GM18907 (cell line): Measurements from ENCODE around the gene ELK1.
"Not testable (repeated sequence)": the region's sequence is repeated elsewhere in the genome, so short reads cannot be mapped to it uniquely, and the experiment has no call there.

Experiments
- ATAC-seq: cut with Tn5 transposase; IDR thresholded peaks from one replicate; pipeline ENCODE4 v1.9.1; 2021; ENCODE audit warnings: mild to moderate bottlenecking, moderate library complexity; ENCODE audit not compliant: unreplicated experiment

Gene ELK1

DNA sequence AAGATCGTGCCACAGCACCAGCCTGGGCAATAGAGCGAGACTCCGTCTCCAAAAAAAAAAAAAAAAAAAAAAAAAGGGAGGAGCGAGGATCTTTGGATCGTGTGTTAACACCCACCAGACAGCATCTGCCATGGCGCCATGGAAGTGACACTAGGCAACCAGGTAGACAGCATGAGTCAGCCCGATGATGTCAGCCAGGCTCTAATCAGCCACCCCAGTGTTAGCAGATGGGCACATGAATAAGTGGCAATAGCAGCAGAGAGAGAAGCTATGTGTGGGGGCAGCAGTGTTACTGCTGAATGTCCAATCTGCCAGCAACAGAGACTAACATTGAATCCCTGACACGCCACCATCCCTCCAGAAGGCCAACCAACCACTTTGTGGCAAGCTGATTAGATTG, 37.3 kb downstream of the ELK1 start:
- no peak for ATAC-seq

DNA sequence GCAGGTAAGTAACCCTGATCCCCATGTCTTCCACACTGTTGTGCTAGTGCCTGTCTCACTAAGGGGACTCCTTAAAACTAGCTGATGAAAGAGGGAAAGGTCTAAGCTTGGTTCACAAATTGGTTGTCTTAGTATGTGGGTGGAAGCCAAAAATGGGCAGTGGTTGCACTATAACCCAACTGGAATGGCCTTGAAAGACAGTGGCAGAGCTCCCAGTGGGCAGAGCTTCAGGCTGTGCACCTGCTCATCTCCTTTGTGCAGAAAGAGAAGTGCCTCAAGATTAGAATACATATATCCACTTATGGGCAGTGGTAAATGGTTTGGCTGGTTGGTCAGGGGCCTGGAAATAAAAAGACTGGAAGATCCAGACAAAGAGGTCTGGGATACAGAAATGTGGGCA, 37.9 kb downstream of the ELK1 start:
- ATAC-seq = no peak

DNA sequence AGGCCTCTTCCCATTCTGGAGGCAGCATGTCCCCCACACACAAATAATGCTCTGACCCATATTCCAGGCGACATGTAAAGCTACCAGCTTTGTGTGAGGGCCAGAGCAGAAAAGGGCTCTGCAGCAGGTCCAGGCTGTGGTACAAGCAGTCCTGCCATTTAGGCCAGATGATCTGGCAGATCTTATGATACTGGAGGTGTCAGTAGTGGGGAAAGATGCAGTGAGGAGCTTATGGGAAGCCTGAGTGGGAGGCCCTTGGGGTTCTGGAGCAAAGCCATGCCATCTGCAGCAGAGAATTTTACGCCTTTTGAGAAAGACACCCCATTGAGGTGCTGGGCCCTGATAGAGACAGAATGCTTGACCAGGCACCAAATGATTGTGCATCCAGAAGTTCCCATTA, 38.4 kb downstream of the ELK1 start:
- ATAC-seq = no peak

DNA sequence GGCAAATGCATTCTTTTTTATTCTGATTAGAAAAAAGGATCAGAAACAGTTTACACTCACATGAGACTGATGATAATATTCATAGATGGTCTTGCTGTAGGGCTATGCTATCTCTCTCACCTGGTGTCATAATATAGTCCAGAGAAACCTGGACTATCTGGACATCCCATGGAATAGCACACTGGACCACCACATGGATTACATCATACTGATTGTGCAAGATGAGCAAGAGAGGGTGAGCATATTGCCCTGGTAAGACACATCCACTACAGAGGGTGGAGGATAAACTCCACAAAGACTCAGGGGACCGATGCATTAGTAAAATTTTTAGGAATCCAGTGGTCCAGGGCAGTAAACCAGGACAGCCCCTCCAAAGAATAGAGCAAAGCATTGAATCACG, 38.9 kb downstream of the ELK1 start:
- ATAC-seq = no peak

DNA sequence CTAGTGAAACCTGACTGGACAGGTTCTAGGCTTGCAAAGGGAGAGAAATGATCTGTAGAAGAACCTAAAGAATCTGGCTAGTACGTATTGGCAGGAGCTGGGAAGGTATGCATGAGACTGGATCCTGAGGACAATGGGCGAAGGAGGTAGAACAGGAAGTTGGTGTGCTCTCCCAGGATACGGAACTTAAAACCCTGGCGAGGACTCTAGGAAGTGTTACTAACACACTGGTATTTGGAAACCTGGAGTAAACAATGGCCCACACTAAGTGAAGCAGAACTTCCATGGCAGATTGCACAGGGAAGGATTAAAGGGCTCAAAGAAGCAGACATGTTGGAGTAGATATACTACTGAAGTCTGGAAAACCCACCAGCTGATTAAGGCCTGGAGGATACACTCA, 39.9 kb downstream of the ELK1 start:
- no peak for ATAC-seq

DNA sequence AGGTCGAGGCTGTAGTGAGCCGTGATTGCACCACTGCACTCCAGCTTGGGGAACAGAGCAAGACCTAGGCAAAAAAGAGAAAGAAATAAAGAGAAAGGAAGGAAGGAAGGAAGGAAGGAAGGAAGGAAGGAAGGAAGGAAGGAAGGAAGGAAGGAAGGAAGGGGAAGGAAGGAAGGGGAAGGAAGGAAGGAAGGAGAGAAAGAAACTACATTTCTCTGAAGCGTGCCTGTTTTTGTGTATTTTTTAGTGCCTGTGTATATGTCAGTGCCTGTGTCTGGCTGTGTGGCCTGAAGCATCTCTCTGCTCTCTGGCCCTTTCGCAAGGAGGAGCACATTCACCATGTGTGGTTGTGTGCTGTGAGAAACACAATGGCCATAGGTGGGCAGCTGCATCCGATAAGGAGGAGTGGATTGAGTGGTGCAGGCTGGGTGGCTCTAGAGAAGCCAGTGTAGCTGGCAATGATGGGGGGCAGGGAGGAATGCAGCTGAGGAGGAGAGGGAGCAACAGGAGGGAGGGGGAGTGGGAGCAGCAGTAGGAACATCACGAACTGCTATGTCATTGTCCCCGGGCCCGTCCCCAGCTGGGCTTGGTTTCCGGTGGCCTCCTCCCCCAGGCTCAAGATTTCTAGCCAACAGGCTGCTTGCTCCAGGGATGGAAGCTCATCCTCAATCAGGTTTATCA, 42.1 kb downstream of the ELK1 start:
- no peak for ATAC-seq

DNA sequence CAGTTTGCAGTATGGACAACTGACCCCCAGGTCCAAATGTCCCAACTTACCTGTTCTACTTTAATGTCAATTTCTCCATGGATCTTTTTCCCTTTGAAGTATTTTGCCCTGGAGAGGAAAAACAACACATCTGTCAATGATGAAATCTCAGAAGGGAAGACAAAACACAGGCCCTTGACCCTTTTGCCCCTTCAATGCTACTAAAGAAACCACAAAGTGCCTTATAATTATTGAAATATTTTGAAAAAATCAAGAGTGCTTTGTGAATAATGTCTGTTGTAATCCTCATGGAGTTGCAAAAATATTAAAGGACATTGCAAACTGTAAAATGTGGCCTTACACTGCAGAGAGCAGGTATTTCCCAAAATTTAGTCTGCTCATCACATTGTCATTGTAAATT, 43.3 kb downstream of the ELK1 start:
- no peak for ATAC-seq

DNA sequence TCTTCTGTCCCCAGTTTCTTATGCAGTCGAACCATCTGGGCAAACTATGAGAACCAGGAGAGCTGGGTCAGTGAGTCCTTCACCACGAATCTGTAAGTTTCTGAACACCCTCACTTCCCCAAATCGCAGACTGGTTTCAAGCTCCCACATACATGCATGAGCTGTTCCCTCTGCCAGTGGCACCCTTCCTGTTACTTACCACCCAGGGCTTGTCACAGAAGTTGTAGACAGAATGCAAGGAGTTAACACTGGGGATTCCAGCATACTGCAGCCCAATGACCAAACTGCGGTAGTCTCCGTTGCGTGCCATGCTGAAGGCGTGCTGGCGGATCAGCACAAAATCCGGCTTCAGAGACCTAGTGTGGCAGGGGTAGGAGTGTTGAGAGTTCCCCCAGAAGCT, 45.3 kb downstream of the ELK1 start:
- no peak for ATAC-seq

DNA sequence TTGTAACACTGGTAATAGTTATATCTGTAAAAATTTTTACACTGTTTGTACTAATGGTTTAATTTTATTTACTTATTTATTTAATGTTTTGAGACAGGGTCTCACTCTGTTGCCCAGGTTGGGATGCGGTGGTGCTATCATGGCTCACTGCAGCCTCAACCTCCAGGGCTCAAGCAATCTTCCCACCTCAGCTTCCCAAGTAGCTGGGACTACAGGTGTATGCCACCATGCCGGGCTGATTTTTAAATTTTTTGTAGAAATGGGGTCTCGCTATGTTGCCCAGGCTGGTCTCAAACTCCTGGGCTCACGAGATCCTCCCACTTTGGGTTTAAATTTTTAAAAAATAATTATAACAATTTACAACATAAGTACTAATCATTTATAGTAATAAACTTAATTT, 47.2 kb downstream of the ELK1 start:
- not testable (repeated sequence) for ATAC-seq

DNA sequence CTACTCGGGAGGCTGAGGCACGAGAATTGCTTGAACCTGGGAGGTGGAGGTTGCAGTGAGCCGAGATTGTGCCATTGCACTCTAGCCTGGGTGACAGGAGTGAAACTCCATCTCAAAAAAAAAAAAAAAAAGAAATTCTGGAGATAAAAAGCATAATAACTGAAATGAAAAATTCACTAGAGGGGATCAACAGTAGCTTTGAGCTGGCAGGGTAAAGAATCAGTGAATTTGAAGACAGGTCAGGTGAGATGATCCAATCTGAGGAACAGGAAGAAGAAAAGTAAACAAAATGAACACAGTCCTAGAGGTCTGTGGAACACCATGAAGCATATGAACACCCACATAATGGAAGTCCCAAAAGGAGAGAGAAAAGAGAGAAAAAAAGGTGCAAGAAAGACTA, 53.1 kb downstream of the ELK1 start:
- no peak for ATAC-seq

DNA sequence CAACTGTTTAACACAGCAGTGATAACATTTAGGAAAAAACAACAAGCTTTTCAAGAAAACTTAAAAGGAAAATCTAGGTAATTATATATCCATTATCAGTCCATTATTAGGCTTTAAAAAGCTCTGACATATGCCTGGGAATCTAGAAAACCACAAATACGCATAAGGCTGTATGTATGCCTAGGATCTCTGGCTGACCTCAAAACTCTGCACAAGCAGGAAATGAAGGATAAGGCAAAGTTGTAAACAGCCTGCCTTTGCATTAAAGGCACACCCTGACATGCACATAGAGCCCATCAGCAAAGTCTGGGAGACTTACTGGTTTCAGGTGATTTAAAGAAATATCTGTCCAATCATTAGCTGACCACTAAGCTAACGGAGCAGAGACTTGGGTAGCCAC, 54.1 kb downstream of the ELK1 start:
- no peak for ATAC-seq

DNA sequence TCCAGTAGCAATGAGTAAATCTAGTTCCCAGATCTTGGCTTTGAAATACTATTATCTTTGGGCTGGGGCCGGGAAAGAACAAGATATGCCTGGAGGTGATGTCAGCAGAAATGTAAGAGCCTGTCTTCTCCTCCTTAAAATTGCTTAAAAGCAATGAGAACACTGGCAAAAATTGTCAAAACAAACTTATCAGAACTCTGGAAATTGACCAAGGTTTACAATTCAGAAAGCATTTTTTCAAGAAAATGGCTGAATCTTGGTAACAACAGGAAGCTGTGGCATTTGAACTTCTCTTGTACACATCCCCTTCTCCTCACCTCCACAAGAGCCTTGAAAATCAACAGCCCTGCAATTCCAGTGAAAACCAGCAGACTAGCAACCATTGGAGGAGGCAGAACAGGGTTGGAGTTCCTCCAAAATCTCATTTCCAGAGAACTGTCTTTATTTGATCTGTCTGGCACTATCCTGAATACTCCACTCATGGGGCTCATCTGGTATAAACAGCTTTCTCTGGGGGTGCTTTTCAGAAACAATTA, 54.6 kb downstream of the ELK1 start:
- no peak for ATAC-seq

DNA sequence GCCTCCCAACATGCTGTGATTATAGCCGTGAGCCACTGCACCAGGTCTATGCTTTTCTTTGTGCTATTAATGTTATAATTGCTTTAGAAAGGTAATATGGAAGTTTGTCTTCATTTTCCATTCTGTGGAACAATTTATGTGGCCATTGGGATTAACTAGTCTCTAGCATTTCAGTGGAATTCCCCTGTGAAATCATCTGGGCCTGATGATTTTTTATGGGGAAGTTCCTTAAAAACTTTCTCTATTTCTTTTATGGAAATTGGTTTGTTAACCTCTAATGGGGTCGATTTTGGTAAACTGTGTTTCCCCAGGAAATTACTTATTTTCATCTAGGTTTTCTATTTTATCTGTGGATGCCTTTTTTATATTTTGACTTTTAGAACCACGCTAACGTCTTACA, 56.8 kb downstream of the ELK1 start:
- no peak for ATAC-seq

DNA sequence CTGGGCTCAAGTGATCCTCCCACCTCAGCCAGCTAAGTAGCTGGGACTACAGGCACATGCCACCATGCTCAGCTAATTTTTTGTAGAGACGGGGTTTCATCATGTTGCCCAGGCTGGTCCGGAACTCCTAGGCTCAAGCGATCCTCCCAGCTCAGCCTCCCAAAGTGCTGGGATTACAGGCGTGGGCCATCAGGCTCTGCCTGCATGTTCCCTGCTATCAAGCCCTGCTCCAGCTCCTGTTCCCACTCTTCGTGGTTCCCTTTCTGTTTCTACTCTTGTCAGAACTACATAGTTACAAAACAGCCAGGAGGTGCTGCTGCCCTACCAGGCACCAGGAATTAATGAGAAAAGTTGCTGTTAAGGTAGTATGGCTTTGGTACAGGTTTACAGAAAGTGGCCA, 59.4 kb downstream of the ELK1 start:
- ATAC-seq = no peak

DNA sequence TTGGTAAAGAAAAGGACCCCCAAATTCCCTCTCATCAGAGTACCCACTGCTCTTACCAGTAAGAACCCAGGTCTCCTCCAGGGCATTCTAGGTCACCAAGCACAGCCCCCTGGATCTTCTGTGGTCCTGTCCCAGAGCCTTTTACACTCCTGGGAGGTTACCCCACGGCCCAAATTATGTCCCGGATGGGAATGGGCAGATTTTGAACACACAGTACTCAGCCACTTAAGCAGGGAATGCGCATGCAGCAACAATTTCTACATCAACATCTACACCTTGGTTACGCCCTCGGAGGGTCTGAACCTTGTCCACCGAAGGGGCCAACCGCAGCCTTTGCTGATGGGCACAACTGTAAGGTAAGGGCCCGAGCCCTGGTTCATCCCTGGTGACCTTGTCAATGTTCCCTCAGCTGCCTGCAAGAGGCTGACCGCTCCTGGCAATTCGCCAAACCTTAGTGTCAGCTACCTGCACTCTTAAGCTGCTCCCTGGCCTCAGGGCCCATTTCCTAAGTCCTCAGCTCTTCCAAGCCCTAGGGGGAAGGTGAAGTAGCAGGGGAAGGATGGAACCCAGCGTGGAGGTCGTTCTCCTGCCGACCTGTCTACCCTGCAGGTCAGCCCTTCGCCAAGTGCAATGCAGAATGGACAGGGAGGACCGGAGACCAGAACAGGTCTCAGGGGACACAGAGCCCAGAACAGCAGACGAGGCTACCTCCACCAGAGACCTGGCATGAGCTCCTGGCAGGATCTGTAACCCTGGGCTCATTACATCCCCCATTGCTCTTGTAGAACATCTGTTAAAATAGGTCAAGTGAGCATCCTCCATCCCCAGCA, 62.2 kb downstream of the ELK1 start:
- no peak for ATAC-seq

DNA sequence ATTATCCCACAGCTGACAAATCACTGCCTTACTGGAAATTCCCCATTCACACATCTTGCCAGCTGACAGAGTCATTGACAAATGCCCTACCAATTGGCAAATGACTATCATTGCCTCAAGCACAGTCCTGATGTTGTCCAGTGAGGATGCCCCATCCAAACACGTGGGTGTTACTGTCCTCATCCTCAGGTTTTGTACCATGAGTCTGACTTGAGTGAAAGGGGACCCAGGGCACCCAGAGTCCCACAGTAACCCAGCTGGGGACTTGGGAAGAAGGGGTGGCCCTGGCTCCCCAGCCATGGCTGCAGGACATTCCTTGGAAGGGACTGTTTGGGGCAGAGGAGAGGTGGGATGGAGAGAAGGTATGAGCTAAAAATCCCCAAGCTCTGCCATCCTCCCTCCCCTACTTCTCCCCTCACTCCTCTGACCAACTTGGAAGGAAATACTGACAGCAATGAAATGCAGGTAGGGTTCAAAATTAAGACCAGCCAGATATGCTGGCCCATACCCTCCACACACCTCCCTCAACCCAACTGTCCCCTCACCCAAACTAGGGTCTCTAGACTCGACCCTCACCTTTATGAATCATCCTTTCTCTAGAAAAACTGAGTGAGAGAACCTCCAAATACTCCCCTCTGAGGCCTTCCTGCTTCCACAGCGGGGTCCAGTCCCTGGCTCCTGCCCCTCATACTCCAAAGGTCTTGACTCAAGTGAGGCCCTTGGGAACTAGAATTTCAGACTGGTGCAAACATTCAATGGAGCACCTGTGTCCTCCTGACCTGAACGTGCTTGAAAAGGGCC, 63.1 kb downstream of the ELK1 start:
- ATAC-seq = no peak

DNA sequence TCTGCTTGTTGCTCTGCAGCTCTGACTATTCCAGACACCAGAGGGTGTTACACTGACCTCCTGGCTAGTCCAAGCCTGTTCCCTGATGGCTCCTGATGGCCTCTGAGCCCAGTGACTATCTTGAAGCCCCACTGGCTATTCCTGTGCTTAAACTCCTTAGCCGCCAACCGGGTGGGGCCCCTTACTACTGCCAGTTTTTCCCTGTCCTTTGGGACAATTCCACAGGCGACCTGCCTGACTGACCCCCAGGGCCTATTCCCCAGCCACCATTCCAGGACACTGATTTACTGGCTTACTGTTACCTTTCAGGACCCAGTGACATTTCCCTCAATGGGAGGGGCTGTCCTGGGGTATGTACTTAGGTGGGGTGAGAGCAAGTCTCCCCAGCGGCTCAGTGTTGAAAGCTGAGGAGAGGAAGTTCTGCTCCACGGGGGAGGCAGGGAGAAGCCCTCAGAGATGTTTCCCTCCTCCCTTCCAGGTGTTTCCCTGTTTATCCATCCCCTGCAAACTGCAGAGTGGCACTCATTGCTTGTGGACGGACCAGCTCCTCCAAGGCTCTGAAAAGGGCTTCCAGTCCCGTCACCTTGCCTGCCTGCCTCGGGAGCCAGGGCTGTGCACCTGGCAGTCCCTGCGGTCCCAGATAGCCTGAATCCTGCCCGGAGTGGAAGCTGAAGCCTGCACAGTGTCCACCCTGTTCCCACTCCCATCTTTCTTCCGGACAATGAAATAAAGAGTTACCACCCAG, 64.1 kb downstream of the ELK1 start:
- no peak for ATAC-seq
